Endothelial cell of umbilical vein (primary cell): ENCODE data around the gene ZBTB20. TPM values are rescaled to one million over a fixed set of nuclear protein-coding genes. Genes with fewer than 3 reads are reported as not detected.

ENCODE experiments used
- BruUV-seq: library from RNA; stranded (reverse); fragments of 400-500 nt; replicated peaks from 2 replicates; lab custom pipeline; 2021; lab: Mats Ljungman, UMichigan
- CTCF ChIA-PET: fragments of 300-600, 350-600 bp; sonication (Branson Sonifier 250); formaldehyde crosslinking; loops from one replicate; lab custom pipeline; 2021; ENCODE audit warnings: antibody characterized with exemption, inconsistent platforms; lab: Charles Lee
- POLR2A ChIA-PET: fragments of 300-600, 350-600 bp; sonication (Branson Sonifier 250); formaldehyde crosslinking; loops from one replicate; lab custom pipeline; 2021; ENCODE audit warnings: antibody characterized with exemption, inconsistent platforms; lab: Charles Lee
- DNase-seq: peaks from one replicate; pipeline ENCODE4 v3.0.0-alpha.2; 2011; ENCODE audit warnings: low read depth, low spot score
- FAIRE-seq: peaks from 2 replicates; lab custom pipeline; 2011; peaks lifted over from hg19 to GRCh38; lab: Jason Lieb, UNC
- H2AFZ ChIP-seq: 2 replicates; pipeline ENCODE4 v1.6.0; 2012; ENCODE audit warnings: low read depth, low read length, control low read depth, inconsistent platforms
- H3K27ac ChIP-seq: 2 replicates; pipeline ENCODE4 v1.5.1; 2011; ENCODE audit warnings: low read depth, mild to moderate bottlenecking, control low read depth, low read length, moderate library complexity; ENCODE audit not compliant: insufficient read depth
- H3K27me3 ChIP-seq, 2 experiments: 2 replicates each; pipeline versions ENCODE4 v1.6.0 to v1.6.1; 2011; ENCODE audit warnings: low read length in 2 of 2, mixed read lengths in 1 of 2; ENCODE audit not compliant: control insufficient read depth in 2 of 2, insufficient read depth in 2 of 2
- H3K36me3 ChIP-seq, 2 experiments: 2 replicates in 1 of 2; 3 replicates in 1 of 2; pipeline ENCODE4 v1.5.1; 2011; ENCODE audit warnings: low read length in 2 of 2, mild to moderate bottlenecking in 1 of 2, moderate library complexity in 1 of 2; ENCODE audit not compliant: control insufficient read depth in 2 of 2, insufficient read depth in 2 of 2; ENCODE audit errors: extremely low read depth in 1 of 2
- H3K4me1 ChIP-seq: 3 replicates; pipeline ENCODE4 v1.5.1; 2011; ENCODE audit warnings: mild to moderate bottlenecking, low read length; ENCODE audit not compliant: control insufficient read depth, insufficient read depth; ENCODE audit errors: extremely low read depth
- H3K4me2 ChIP-seq: 2 replicates; pipeline ENCODE4 v1.6.1; 2011; ENCODE audit warnings: low read length, control low read depth, mixed read lengths; ENCODE audit not compliant: insufficient read depth
- H3K4me3 ChIP-seq, 3 experiments: fragments of 200-600 bp in 1 of 3; sonication (generic), shearing (Covaris generic) in 1 of 3; replicated peaks in 1 of 3; 2 replicates each; pipeline ENCODE4 v1.5.1; 2011 to 2016; ENCODE audit warnings: control low read depth in 3 of 3, low read length in 3 of 3, mild to moderate bottlenecking in 2 of 3, inconsistent platforms in 1 of 3, low read depth in 1 of 3, moderate library complexity in 1 of 3; ENCODE audit not compliant: insufficient read depth in 1 of 3
- H3K79me2 ChIP-seq: 2 replicates; pipeline ENCODE4 v1.6.0; 2012; ENCODE audit warnings: low read length, inconsistent platforms; ENCODE audit not compliant: control insufficient read depth, insufficient read depth
- H3K9ac ChIP-seq: replicated peaks from 2 replicates; pipeline ENCODE3; 2011; ENCODE audit warnings: low read length, control low read depth; ENCODE audit not compliant: insufficient read depth; ENCODE audit errors: extremely low read depth
- H3K9me1 ChIP-seq: replicated peaks from 3 replicates; pipeline ENCODE4 v1.6.0; 2011; ENCODE audit warnings: mild to moderate bottlenecking, low read length; ENCODE audit not compliant: control insufficient read depth, insufficient read depth; ENCODE audit errors: extremely low read depth
- H3K9me3 ChIP-seq: replicated peaks from 2 replicates; pipeline ENCODE4 v1.5.1; 2012; ENCODE audit warnings: low read length, inconsistent platforms; ENCODE audit not compliant: control insufficient read depth, insufficient read depth
- H4K20me1 ChIP-seq: replicated peaks from 2 replicates; pipeline ENCODE3; 2011; ENCODE audit warnings: mild to moderate bottlenecking, low read length; ENCODE audit not compliant: control insufficient read depth, insufficient read depth; ENCODE audit errors: extremely low read depth
- CTCF ChIP-seq, 2 donors: IDR thresholded peaks; 1 replicate in 1 of 2; 2 replicates in 1 of 2; pipeline ENCODE4 v1.5.1; 2011; ENCODE audit warnings: low read length in 2 of 2, mild to moderate bottlenecking in 2 of 2, moderate library complexity in 2 of 2, control low read depth in 1 of 2, inconsistent platforms in 1 of 2, low read depth in 1 of 2; ENCODE audit not compliant: insufficient read depth in 1 of 2; ENCODE audit errors: extremely low read depth in 1 of 2
- EZH2 ChIP-seq: IDR thresholded peaks from 2 replicates; pipeline ENCODE4 v1.6.1; 2012; ENCODE audit warnings: borderline replicate concordance, low read depth, mild to moderate bottlenecking, moderate library complexity, low read length, inconsistent platforms; ENCODE audit not compliant: severe bottlenecking
- JUN ChIP-seq: IDR thresholded peaks from 2 replicates; pipeline ENCODE4 v1.6.1; 2011; ENCODE audit warnings: borderline replicate concordance, low read depth; ENCODE audit not compliant: insufficient read length, insufficient read depth
- MAX ChIP-seq: IDR thresholded peaks from 2 replicates; pipeline ENCODE4 v1.6.1; 2011; ENCODE audit not compliant: insufficient read depth, insufficient read length
- MYC ChIP-seq: IDR thresholded peaks from one replicate; pipeline ENCODE4 v1.6.1; 2011; ENCODE audit warnings: mild to moderate bottlenecking, low read depth, low read length
- POLR2A ChIP-seq: IDR thresholded peaks from 2 replicates; pipeline ENCODE4 v1.6.1; 2012; ENCODE audit warnings: low read depth, mild to moderate bottlenecking, control low read depth, low read length
- dilution Hi-C: fragments of 300-500 bp; cut with MboI; formaldehyde crosslinking; loops from one replicate; pipeline ENCODE4 v1.15.0; 2019; ENCODE audit warnings: low sequenced_read_pairs; ENCODE audit not compliant: extremely low pct_ligation_motif_present
- intact Hi-C: fragments of 100-400 bp; cut with micrococcal nuclease; formaldehyde crosslinking; loops from one replicate; pipeline ENCODE4 v1.10.0; 2022
- polyA plus RNA-seq, 4 experiments: library from polyadenylated mRNA; depleted of rRNA in 3 of 4; stranded (reverse) in 3 of 4; unstranded in 1 of 4; fragments of >200 nt; gene quantifications; 2 replicates each; pipeline versions ENCODE4 v1.2.1 to v1.2.3, GENCODE V29; 2011 to 2012; ENCODE audit warnings: missing spikeins in 1 of 4
- total RNA-seq: library from RNA; stranded (reverse); gene quantifications from 2 replicates; pipeline ENCODE4 v1.2.3, GENCODE V29; 2021

The ZBTB20 gene
- total and polyA plus RNA-seq, 2 donors (not counting 3 experiments of a cell fraction or from before 2014, with no cell fraction given): 2.1 to 20.5 TPM

- Histone ChIP-seq H3K4me1 (no peaks in the 10 kb centered on the region), H3K4me2 (no peak overlapping the region), H3K9me1 (no peaks in the 10 kb centered on the region), H4K20me1 (no peaks in the 10 kb centered on the region), H3K4me3 (no peak overlapping the region), H3K27ac (no peak overlapping the region), H3K9me3 (no peaks in the 10 kb centered on the region), H2AFZ (no peak overlapping the region), H3K27me3 (no peaks in the 10 kb centered on the region), H3K79me2 (no peaks in the 10 kb centered on the region), H3K9ac (no peak overlapping the region), H3K36me3 (no peaks in the 10 kb centered on the region)
- FAIRE-seq: no peak
- POLR2A ChIA-PET: no interaction called here
- no peak for TF ChIP-seq POLR2A
- no peak for TF ChIP-seq JUN
- no peak for TF ChIP-seq MYC
- TF ChIP-seq EZH2: no peak
- TF ChIP-seq CTCF (IDR thresholded peaks at IDR 0.05; ENCODE audit: extremely low read depth in 1 of 2, insufficient read depth in 1 of 2, low read depth in 1 of 2, low read length in 2 of 2): no peak
- no peak for TF ChIP-seq MAX
- intact Hi-C loops: no loop called here
- dilution Hi-C loops: no loop called here
- BruUV-seq: no TSS peak
- no peak for DNase-seq
- CTCF ChIA-PET: no interaction called here
Measured at GRCh38 chr3:114476511-114476910, 670.6 kb downstream of the ZBTB20 start.

- Histone ChIP-seq H2AFZ (no peak overlapping the region), H3K4me2 (no peak overlapping the region), H3K9me1 (no peaks in the 10 kb centered on the region), H3K9ac (no peak overlapping the region), H3K27me3 (no peaks in the 10 kb centered on the region), H3K36me3 (no peaks in the 10 kb centered on the region), H3K79me2 (no peaks in the 10 kb centered on the region), H4K20me1 (no peaks in the 10 kb centered on the region), H3K4me3 (no peak overlapping the region), H3K4me1 (no peaks in the 10 kb centered on the region), H3K27ac (no peak overlapping the region), H3K9me3 (no peaks in the 10 kb centered on the region)
- BruUV-seq: no TSS peak
- no peak for DNase-seq
- FAIRE-seq: no peak
- CTCF ChIA-PET: interaction anchor here (2.5 kb wide), 1 partner anchor 12 kb away, joined by 6 read pairs; no protein-coding TSS in a partner anchor
- dilution Hi-C loops (no loop called here), intact Hi-C loops (no loop called here)
- no peak for TF ChIP-seq EZH2
- POLR2A ChIA-PET: no interaction called here
Measured at GRCh38 chr3:114471478-114471877, 675.6 kb downstream of the ZBTB20 start.
